ENCODE results near the gene PLOD1.

DNA sequence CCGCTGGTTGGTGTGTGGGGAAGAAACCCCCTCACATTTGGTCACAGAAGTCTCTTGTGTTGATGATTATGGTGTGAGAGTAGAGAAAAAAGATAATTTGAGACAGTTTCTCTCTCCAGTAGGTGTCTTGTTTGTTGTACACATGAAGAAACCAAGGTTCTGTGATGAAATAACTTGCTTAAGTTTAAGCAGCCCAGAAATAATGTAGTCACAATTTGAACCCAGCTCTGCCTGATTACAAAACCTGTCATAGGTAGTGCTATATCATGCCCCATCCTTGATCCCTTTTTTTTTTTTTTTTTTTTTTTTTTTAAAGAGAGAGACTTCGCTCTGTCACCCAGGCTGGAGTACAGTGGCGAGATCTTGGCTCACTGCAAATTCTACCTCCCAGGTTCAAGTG is 50.7 kb downstream of the PLOD1 start:
- TF ChIP-seq TARDBP (IDR thresholded peaks at IDR 0.05) (no peak), NFRKB (IDR thresholded peaks at IDR 0.05) (no peak), SP1 (IDR thresholded peaks at IDR 0.05) (no peak), HDGF (IDR thresholded peaks at IDR 0.05; ENCODE audit: borderline replicate concordance) (no peak), CTBP1 (IDR thresholded peaks at IDR 0.05; ENCODE audit: borderline replicate concordance) (no peak), FOXA1 (IDR thresholded peaks at IDR 0.05) (no peak)
- TF ChIP-seq, protein P1, sequence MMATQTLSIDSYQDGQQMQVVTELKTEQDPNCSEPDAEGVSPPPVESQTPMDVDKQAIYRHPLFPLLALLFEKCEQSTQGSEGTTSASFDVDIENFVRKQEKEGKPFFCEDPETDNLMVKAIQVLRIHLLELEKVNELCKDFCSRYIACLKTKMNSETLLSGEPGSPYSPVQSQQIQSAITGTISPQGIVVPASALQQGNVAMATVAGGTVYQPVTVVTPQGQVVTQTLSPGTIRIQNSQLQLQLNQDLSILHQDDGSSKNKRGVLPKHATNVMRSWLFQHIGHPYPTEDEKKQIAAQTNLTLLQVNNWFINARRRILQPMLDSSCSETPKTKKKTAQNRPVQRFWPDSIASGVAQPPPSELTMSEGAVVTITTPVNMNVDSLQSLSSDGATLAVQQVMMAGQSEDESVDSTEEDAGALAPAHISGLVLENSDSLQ (IDR thresholded peaks at IDR 0.05), result no peak
